ENCODE data around the gene MAGI2. TPM values are rescaled to one million over a fixed set of nuclear protein-coding genes. Genes with fewer than 3 reads are reported as not detected.

MAGI2 gene
- total and polyA plus RNA-seq, 4 donors: 0.37 to 4.1 (median 1.4) TPM

- Histone ChIP-seq H3K4me1 (ENCODE audit: control insufficient read depth in 4 of 4, insufficient read depth in 4 of 4, low read length in 3 of 4) (no peaks in the 10 kb centered on the region), H3K27me3 (ENCODE audit: control insufficient read depth in 4 of 4, insufficient read depth in 4 of 4, low read length in 3 of 4) (no peaks in the 10 kb centered on the region), H3K9me3 (ENCODE audit: control insufficient read depth in 4 of 4, low read length in 3 of 4) (peaks cover 0 to 3% (median 0%) of the 10 kb centered on the region in 4 donors), H3K27ac (ENCODE audit: low read depth in 1 of 2, low read length in 2 of 2) (no peak overlapping the region), H3K9ac (ENCODE audit: low read depth in 1 of 2, low read length in 2 of 2) (no peak overlapping the region), H3K36me3 (ENCODE audit: control insufficient read depth in 4 of 4, insufficient read depth in 3 of 4, low read depth in 1 of 4, low read length in 3 of 4) (no peaks in the 10 kb centered on the region), H3K4me3 (ENCODE audit: low read depth in 1 of 3, low read length in 3 of 3) (no peak overlapping the region)
- 85% methylated on average over 4 of the region's 4 CpGs for WGBS
- no peak for DNase-seq (ENCODE audit: low spot score)
- no peak for TF ChIP-seq FOXA1 (IDR thresholded peaks at IDR 0.05)
Measured at GRCh38 chr7:78103475-78103874, 1350.0 kb downstream of the MAGI2 start.

DNA sequence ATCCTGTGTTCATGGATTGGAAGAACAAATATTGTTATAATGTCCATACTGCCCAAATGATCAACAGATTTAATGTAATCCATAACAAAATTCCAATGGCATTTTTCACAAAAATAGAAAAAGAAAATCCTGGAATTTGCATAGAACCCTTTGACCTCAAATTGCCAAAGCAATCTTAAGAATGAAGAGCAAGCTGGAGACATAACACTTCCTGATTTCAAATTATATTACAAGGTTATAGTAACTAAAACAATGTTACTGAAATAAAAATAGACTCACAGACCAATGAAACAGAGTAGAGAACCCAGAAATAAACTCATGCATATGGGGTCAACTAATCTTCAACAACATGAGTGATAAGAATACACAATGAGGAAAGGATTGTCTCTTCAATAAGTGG lies 1352.4 kb downstream of the MAGI2 start:
- TF ChIP-seq HNF4G (IDR thresholded peaks at IDR 0.05): no peak
- TF ChIP-seq ZBTB33 (IDR thresholded peaks at IDR 0.05): no peak
- TF ChIP-seq HNF4A (conservative IDR thresholded peaks at IDR 0.05): no peak
- Histone ChIP-seq H3K4me3 (ENCODE audit: low read depth in 1 of 3, low read length in 3 of 3) (no peak overlapping the region), H3K27me3 (ENCODE audit: control insufficient read depth in 4 of 4, insufficient read depth in 4 of 4, low read length in 3 of 4) (no peaks in the 10 kb centered on the region), H3K9ac (ENCODE audit: low read depth in 1 of 2, low read length in 2 of 2) (no peak overlapping the region), H3K4me1 (ENCODE audit: control insufficient read depth in 4 of 4, insufficient read depth in 4 of 4, low read length in 3 of 4) (no peaks in the 10 kb centered on the region), H3K36me3 (ENCODE audit: control insufficient read depth in 4 of 4, insufficient read depth in 3 of 4, low read depth in 1 of 4, low read length in 3 of 4) (no peaks in the 10 kb centered on the region), H3K27ac (ENCODE audit: low read depth in 1 of 2, low read length in 2 of 2) (no peak overlapping the region), H3K9me3 (ENCODE audit: control insufficient read depth in 4 of 4, low read length in 3 of 4) (no peaks in the 10 kb centered on the region)
- no peak for DNase-seq (ENCODE audit: low spot score)

GRCh38 chr7:78099715-78100394 lies 1353.6 kb downstream of the MAGI2 start:
- TF ChIP-seq NR2F2 (IDR thresholded peaks at IDR 0.05) (no peak), RXRA (IDR thresholded peaks at IDR 0.05) (no peak), RAD21 (IDR thresholded peaks at IDR 0.05) (no peak), SP1 (IDR thresholded peaks at IDR 0.05) (no peak), FOXA2 (IDR thresholded peaks at IDR 0.05) (no peak)
- TF ChIP-seq, protein P1, sequence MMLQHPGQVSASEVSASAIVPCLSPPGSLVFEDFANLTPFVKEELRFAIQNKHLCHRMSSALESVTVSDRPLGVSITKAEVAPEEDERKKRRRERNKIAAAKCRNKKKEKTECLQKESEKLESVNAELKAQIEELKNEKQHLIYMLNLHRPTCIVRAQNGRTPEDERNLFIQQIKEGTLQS (IDR thresholded peaks at IDR 0.05): no peak
- H3K9ac ChIP-seq (ENCODE audit: low read depth in 1 of 2, low read length in 2 of 2): no peak overlapping the region
- no peaks in the 10 kb centered on the region for H3K36me3 ChIP-seq (ENCODE audit: control insufficient read depth in 4 of 4, insufficient read depth in 3 of 4, low read depth in 1 of 4, low read length in 3 of 4)
- no peak overlapping the region for H3K4me3 ChIP-seq (ENCODE audit: low read depth in 1 of 3, low read length in 3 of 3)
- H3K4me1 ChIP-seq (ENCODE audit: control insufficient read depth in 4 of 4, insufficient read depth in 4 of 4, low read length in 3 of 4): no peaks in the 10 kb centered on the region
- WGBS: 42% methylated on average over 3 of the region's 3 CpGs
- H3K27ac ChIP-seq (ENCODE audit: low read depth in 1 of 2, low read length in 2 of 2): no peak overlapping the region
- no peak for DNase-seq (ENCODE audit: low spot score)
- H3K9me3 ChIP-seq (ENCODE audit: control insufficient read depth in 4 of 4, low read length in 3 of 4): no peaks in the 10 kb centered on the region
- H3K27me3 ChIP-seq (ENCODE audit: control insufficient read depth in 4 of 4, insufficient read depth in 4 of 4, low read length in 3 of 4): no peaks in the 10 kb centered on the region

DNA sequence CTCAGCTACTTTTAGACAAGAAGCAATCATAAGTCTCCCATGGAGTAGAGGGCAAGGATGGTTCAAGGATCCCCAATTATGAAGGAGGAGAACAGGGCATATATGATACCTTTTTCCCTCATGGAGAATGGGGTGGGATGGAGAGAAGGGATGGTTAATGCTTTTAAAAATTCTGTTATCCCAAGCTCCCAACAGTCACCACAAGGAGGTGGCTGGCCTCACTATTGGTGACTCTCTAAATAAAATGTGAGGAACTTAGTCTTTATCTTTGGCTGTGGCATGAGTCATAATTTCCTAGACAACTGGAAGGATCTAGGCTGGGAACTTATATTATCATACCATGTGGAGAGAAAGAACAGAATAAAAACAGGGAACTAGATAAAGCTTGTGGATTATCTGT lies 1357.9 kb downstream of the MAGI2 start:
- no peak overlapping the region for H3K9ac ChIP-seq (ENCODE audit: low read depth in 1 of 2, low read length in 2 of 2)
- H3K9me3 ChIP-seq (ENCODE audit: control insufficient read depth in 4 of 4, low read length in 3 of 4): no peaks in the 10 kb centered on the region
- H3K27ac ChIP-seq (ENCODE audit: low read depth in 1 of 2, low read length in 2 of 2): no peak overlapping the region
- H3K4me1 ChIP-seq (ENCODE audit: control insufficient read depth in 4 of 4, insufficient read depth in 4 of 4, low read length in 3 of 4): no peaks in the 10 kb centered on the region
- no peaks in the 10 kb centered on the region for H3K27me3 ChIP-seq (ENCODE audit: control insufficient read depth in 4 of 4, insufficient read depth in 4 of 4, low read length in 3 of 4)
- no peaks in the 10 kb centered on the region for H3K36me3 ChIP-seq (ENCODE audit: control insufficient read depth in 4 of 4, insufficient read depth in 3 of 4, low read depth in 1 of 4, low read length in 3 of 4)
- no peak for DNase-seq (ENCODE audit: low spot score)
- TF ChIP-seq JUND (IDR thresholded peaks at IDR 0.05) (peak; percentile 23 to 77), ZBTB33 (IDR thresholded peaks at IDR 0.05) (no peak), REST (IDR thresholded peaks at IDR 0.05) (no peak), RAD21 (IDR thresholded peaks at IDR 0.05) (peak in 1 of 2 donors; percentile 12)
- H3K4me3 ChIP-seq (ENCODE audit: low read depth in 1 of 3, low read length in 3 of 3): no peak overlapping the region

Measured in liver (tissue), 9 donors.